ENCODE data around the gene MYRF. TPM values are rescaled to one million over a fixed set of nuclear protein-coding genes. Genes with fewer than 3 reads are reported as not detected.

MYRF gene
- total and polyA plus RNA-seq, 9 of the 15 experiments (the other 6 are each of a cell fraction or from before 2014, with no cell fraction given) = 2.3 to 25.8 (median 7.1) TPM

DNA sequence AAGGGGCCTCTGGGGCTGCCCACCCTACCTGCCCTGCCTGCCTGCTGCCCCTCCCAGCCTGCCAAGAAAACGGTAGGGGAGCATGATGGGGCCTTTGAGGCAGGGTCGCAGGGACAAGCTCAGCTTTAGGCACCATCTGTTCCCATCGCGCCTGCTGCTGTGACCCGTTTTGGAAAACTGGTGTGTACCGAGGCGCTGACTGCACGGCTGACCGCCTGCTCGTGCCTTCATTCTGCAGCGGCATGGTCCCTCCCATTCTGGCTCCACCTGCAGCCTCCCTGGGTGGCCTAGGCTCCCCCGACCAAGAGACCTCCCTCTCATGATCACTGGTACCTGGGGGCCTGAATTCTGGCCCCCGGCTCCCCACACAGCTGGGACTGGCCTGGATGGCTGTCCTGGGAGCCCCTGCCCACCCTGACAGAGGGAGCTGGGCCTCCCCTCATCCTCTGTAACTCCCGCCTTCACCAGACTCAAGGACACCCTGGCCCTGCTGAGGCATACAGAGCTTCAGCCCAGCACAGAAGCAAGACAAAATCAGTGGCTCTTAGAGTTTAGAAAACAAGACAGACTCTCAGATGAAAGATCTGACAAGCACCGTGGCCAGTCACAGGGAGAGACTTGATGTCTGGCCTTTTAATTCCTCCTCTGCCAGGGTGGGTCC lies 6.5 kb upstream of the MYRF start:
- in situ Hi-C loops (cut with MboI) = loop anchor here (5.0 kb wide), 1 partner anchor 46 kb away; the partner anchor contains the start of genes FEN1 and TMEM258
- POLR2A ChIA-PET = interaction anchor here (0.7 to 2.2 kb wide), 3 partner anchors 46 to 567 kb away, joined by 3 to 8 read pairs (median 7); partner anchors contain the start of genes FEN1 and TMEM258
- TF ChIP-seq, protein P1, sequence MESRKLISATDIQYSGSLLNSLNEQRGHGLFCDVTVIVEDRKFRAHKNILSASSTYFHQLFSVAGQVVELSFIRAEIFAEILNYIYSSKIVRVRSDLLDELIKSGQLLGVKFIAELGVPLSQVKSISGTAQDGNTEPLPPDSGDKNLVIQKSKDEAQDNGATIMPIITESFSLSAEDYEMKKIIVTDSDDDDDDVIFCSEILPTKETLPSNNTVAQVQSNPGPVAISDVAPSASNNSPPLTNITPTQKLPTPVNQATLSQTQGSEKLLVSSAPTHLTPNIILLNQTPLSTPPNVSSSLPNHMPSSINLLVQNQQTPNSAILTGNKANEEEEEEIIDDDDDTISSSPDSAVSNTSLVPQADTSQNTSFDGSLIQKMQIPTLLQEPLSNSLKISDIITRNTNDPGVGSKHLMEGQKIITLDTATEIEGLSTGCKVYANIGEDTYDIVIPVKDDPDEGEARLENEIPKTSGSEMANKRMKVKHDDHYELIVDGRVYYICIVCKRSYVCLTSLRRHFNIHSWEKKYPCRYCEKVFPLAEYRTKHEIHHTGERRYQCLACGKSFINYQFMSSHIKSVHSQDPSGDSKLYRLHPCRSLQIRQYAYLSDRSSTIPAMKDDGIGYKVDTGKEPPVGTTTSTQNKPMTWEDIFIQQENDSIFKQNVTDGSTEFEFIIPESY (CRISPR knock-in tag; IDR thresholded peaks at IDR 0.05) = peak; percentile 63; the same call in 1 of the 2 replicates
- TF ChIP-seq EP300 (IDR thresholded peaks at IDR 0.05; ENCODE audit: low read length) = no peak

More for the DNA sequence above, 6.5 kb upstream of the MYRF start:
- no peaks in the 10 kb centered on the region for H3K27me3 ChIP-seq (ENCODE audit: control insufficient read depth in 2 of 2, insufficient read depth in 2 of 2, low read length in 2 of 2)
- WGBS (ENCODE audit: insufficient coverage, low coverage, missing lambda C conversion rate) = 53% methylated on average over 14 of the region's 15 CpGs
- H3K4me3 ChIP-seq = no peak overlapping the region
- H3K27ac ChIP-seq (ENCODE audit: extremely low read depth, low read depth, low read length) = no peak overlapping the region
- H3K9me3 ChIP-seq (replicated peaks; ENCODE audit: control insufficient read depth, insufficient read depth, low read depth, low read length) = no peaks in the 10 kb centered on the region
- BruUV-seq (replicated peaks) = no TSS peak
- no peaks in the 10 kb centered on the region for H3K9me1 ChIP-seq (ENCODE audit: control insufficient read depth, insufficient read depth, low read length)
- CTCF ChIA-PET (ENCODE audit: low intra/inter-chr PET ratio) = no interaction called here
- no peak overlapping the region for H2AFZ ChIP-seq (ENCODE audit: low read depth, low read length)
- FAIRE-seq (no peak), ATAC-seq (no peak), DNase-seq (ENCODE audit: extremely low read depth in 1 of 4, low spot score in 3 of 4) (no peak)
- peak overlapping the region in 1 of 2 experiments; percentile 64; a peak in 2 of 4 replicates for H3K9ac ChIP-seq (ENCODE audit: insufficient read depth in 1 of 2, low read depth in 2 of 2, low read length in 2 of 2)
- intact Hi-C loops (cut with micrococcal nuclease) = loop anchor here (5.0 kb wide), 1 partner anchor 361 kb away; no protein-coding TSS in a partner anchor
- H4K20me1 ChIP-seq (replicated peaks; ENCODE audit: control insufficient read depth, insufficient read depth, low read length) = no peaks in the 10 kb centered on the region
- peaks cover 38 to 82% of the 10 kb centered on the region in 2 experiments for H3K4me1 ChIP-seq (replicated peaks in 1 of 2; ENCODE audit: control insufficient read depth in 2 of 2, insufficient read depth in 2 of 2, low read length in 2 of 2)
- no peaks in the 10 kb centered on the region for H3K36me3 ChIP-seq (ENCODE audit: control insufficient read depth, insufficient read depth, low read length)
- no peak overlapping the region for H3K4me2 ChIP-seq (ENCODE audit: insufficient read depth, low read length)
- H3K79me2 ChIP-seq (ENCODE audit: control insufficient read depth, insufficient read depth, low read length) = no peaks in the 10 kb centered on the region

Data from K562 (cell line).